Subcutaneous adipose tissue (tissue), 4 donors: Measurements from ENCODE around the gene RABEP2. TPM values are rescaled to one million over a fixed set of nuclear protein-coding genes. Genes with fewer than 3 reads are reported as not detected.

Experiments used
- CTCF ChIP-seq: fragments of 450-650 bp; IDR thresholded peaks from one replicate; pipeline ENCODE4 v1.5.1; 2016; ENCODE audit warnings: low read depth, mild to moderate bottlenecking, control low read depth, antibody characterized with exemption, moderate library complexity
- total RNA-seq, 4 donors: library from RNA; depleted of rRNA; stranded (reverse); fragments of >200 nt; gene quantifications; one replicate each; pipeline ENCODE4 v1.1.0, GENCODE V29; 2016

RABEP2 gene
- total RNA-seq, 4 donors from 2014 or later, result 9.0 to 19.6 (median 16.4) TPM

GRCh38 chr16:28874406-28874805 is 50.6 kb downstream of the RABEP2 start:
- TF ChIP-seq CTCF, result no peak

DNA sequence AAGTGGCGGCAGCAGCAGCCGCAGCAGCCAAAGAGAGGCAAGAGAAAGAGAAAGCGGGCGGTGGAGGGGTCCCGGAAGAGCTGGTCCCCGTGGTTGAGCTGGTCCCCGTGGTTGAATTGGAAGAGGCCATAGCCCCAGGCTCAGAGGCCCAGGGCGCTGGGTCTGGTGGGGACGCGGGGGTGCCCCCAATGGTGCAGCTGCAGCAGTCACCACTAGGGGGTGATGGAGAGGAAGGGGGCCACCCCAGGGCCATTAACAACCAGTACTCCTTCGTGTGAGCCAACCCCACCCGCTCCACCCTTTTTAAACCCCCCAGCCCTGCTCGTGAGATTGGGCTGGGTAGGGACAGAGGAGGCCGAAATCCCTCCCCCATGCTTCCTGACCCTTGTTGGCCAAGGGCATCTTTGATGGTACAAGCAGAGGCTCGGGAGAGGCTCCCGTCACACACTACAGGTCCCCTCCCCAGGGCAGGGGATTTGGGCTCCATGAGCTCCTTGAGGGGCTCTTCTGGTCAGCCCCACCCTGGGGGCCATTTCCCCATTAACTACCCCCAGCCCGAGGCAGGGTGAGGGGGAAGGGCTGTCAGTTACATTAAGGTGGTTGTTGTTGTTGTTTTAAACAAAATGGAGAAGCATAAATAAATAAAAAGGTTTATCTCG is 51.4 kb downstream of the RABEP2 start:
- TF ChIP-seq CTCF, result no peak

DNA sequence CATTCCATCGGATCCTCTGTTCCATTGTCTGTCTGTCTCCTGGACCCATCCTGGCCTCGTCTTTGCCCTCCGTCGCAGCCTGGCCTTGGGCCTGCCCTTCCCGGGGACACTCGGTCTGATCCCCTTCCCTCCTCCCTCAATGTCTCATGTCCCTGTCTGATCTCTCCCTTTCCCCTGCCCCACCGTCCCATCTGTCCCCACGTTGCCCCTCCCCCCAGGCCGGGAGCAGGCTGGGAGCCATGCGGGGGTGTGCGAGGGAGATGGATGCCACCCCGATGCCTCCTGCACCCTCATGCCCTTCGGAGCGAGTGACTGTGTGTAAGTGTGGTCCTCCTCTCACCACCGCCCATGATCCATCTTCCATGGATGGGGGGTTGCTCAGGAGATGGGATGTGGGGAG is 52.1 kb downstream of the RABEP2 start:
- TF ChIP-seq CTCF, result no peak

DNA sequence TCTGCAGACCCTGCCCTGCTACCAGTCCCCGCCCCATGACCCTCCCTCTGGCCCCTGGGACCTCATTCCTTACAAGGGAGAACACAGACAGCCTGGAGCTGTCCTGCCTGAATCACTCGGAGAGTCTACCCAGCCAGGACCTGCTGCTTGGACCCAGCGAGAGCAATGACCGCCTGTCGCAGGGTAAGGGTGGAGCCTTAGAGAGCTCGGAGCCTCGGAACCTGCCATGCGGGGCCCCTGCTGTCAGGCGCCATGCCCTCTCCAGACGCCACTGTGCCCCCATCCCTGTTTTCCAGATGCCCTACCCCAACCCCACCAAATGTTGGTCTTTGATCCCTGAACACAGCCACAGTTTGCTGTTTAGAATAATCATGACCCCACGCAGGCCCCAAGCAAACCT is 55.8 kb downstream of the RABEP2 start:
- no peak for TF ChIP-seq CTCF

- no peak for TF ChIP-seq CTCF
Observed at GRCh38 chr16:28867241-28867640, 57.8 kb downstream of the RABEP2 start.

DNA sequence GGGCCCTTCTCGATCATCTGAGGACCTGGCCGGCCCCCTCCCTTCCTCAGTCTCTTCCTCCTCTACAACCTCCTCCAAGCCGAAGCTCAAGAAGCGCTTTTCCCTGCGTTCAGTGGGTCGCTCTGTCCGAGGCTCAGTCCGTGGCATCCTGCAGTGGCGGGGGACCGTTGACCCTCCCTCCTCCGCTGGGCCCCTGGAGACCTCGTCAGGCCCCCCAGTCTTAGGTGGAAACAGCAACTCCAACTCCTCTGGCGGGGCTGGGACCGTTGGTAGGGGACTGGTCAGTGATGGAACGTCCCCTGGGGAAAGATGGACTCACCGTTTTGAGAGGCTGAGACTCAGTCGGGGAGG is 58.6 kb downstream of the RABEP2 start:
- TF ChIP-seq CTCF, result no peak

- no peak for TF ChIP-seq CTCF
Observed at GRCh38 chr16:28865722-28866453, 59.1 kb downstream of the RABEP2 start.
